HG02943 (cell line): ENCODE measurements around the gene CBLN3.
A peak's percentile ranks its signal among the peaks of the same experiment; 100 is the strongest.
"Not testable (repeated sequence)": the region's sequence is repeated elsewhere in the genome, so short reads cannot be mapped to it uniquely, and the experiment has no call there.

Source experiments
- ATAC-seq: cut with Tn5 transposase; IDR thresholded peaks from one replicate; pipeline ENCODE4 v1.9.1; 2021; ENCODE audit warnings: mild to moderate bottlenecking, low read depth, moderate library complexity; ENCODE audit not compliant: unreplicated experiment

CBLN3 gene

GRCh38 chr14:24429395-24430142 is at the start of gene CBLN3, which contains the start of gene KHNYN:
TSS of gene CBLN3 (minus strand) at chr14:24429668. CDS start at chr14:24429054, 614 bp downstream.
TSS of gene KHNYN (plus strand) at chr14:24429954. CDS start at chr14:24430731, 777 bp downstream.
- peak; percentile 75 for ATAC-seq

DNA sequence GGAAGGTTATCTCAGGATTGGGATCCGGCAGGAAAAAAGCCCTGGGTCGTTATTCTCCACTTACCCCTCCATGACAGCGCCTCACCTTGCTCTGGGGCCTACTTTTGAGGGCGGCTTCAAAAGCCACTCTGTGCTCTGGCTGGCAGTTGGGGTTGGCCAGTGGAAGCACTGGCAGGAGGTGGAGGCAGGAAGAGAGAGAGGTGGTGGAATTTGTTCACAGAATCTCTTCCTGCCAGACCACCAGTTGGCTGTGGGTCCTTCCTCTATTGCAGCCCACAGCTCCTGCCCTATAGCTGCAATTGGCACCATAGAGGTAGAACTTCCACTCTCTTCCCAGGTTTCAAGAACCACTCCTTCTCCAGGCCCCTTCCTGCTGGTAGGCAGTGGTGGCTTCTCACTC is 45.8 kb upstream of the CBLN3 start:
- no peak for ATAC-seq

GRCh38 chr14:24473211-24473610 is 43.7 kb upstream of the CBLN3 start:
- ATAC-seq: no peak

DNA sequence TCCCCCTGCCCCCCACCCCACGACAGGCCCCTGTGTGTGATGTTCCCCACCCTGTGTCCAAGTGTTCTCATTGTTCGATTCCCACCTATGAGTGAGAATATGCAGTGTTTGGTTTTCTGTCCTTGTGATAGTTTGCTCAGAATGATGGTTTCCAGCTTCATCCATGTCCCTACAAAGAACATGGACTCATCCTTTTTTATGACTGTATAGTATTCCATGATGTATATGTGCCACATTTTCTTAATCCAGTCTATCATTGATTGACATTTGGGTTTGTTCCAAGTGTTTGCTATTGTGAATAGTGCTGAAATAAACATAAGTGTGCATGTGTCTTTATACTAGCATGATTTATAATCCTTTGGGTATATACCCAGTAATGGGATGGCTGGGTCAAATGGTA is 41.0 kb upstream of the CBLN3 start:
- ATAC-seq: not testable (repeated sequence)

GRCh38 chr14:24465805-24466204 is 36.3 kb upstream of the CBLN3 start:
- no peak for ATAC-seq

GRCh38 chr14:24465368-24465767 is 35.9 kb upstream of the CBLN3 start:
- no peak for ATAC-seq

DNA sequence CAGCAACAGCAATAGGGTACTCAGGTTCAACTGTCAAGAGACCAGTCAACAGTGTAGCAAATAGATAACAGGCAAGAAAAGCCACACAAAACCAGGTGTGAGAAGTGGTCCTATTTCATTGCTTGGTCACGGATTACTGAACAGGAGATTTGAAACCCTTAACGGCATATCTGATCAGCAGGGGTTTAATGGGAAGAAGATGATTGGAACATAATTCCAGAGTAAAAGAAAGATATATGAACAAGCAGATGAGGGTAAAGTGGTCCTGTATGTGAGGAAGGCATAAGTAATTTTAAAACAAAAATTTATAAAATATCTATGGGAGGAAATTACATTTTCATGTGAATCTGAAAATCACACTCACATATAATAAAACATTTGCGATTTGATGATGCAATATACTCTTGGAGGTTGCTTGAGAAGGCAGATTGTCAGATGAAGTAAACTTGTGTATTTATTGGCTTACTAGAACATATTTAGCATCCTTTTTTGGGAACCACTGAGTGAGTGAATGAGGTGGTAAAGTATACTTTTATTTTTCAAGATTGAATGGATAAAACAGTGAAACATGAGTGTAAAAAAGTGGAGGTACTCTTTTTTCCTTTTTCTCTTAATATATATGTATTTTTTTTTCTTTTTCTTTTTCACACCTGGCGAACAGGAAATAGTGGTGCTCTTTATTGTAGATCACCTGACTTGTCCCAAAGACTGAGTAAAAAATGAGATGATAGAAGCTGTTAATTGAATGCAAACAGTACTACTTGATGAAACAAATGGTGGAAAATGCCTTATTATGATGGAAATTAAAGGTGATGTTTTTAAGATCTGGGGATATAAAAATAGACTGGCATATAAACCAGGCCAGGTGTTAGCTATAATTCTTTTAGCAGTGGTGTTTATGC is 34.7 kb upstream of the CBLN3 start:
- ATAC-seq: no peak

GRCh38 chr14:24463017-24463883 is 33.8 kb upstream of the CBLN3 start:
- ATAC-seq: no peak

DNA sequence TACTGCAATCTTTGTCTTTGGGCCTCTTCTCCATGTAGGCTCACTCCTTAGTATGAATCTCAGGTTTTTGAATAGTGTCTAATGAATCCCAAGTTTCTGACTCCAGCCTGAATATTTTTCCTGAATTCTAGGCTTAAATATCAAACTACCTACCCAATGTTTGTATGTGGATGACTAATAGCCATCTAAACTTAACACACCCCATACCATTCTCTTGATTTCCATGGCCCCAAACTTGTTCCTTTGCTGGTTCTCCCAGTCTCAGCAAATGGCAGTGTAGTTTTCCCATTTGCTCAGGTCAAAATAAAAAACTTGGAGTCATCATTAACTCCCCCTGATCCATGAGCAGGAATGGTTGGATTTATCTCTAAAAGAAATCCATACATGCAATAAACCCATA is 31.9 kb upstream of the CBLN3 start:
- no peak for ATAC-seq

GRCh38 chr14:24459331-24459730 is 29.9 kb upstream of the CBLN3 start:
- no peak for ATAC-seq

GRCh38 chr14:24458736-24459135 is 29.3 kb upstream of the CBLN3 start:
- no peak for ATAC-seq

DNA sequence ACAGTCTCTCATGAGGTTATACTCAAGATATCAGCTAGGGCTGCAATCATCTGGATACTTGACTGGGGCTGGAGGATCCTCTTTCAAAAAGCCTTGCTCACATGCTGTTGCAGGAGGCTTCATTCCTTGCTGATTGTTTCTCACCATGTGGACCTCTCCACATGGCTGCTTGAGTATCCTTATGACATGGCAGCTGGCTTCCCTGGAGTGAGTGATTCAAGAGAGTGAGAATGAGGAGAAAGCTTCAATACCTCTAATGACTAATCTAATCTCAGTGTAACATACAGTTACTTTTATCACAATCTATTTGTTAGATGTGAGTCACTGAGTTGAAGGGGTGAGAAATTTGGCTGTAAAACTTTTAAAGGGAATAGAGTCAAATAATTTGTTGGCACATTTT is 27.5 kb upstream of the CBLN3 start:
- ATAC-seq: no peak

- not testable (repeated sequence) for ATAC-seq
Measured at GRCh38 chr14:24450828-24451227, 21.4 kb upstream of the CBLN3 start.

DNA sequence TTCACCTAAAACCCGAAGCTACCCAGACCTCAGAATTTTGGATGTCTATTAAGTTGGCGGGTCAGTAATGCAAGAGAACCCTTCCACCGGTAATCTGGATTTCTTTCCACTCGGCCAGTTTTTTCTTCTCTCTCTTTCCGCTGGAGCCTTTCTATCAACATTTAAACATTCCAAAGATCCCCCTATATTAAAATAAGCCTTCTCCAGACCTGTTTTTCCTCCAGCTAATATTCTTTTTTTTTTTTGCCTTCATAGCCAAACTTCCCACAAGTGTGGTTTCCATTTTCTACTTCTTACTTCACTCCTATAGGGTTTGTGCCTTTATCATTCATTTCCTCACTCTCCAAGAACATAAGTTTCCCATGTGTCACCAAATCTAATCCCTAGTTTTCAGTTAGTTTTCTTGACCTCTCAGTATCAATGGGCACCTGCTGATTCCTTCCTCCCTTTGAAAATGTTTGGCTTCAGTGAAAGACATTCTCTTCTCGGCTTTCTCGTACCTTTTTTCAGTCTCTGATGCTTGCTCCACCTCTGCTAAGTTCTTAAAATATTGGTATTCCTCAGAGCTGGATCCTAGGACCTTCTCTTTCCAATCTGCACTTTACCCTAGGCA is 13.7 kb upstream of the CBLN3 start:
- ATAC-seq: no peak

- ATAC-seq: peak; percentile 85
Measured at GRCh38 chr14:24442240-24443052, 13.0 kb upstream of the CBLN3 start, which contains the start of gene SDR39U1. TSS of gene SDR39U1 (minus strand) at chr14:24442776. CDS start at chr14:24442769, 7 bp downstream.

GRCh38 chr14:24441904-24442239 is 12.4 kb upstream of the CBLN3 start:
- ATAC-seq: no peak

GRCh38 chr14:24441485-24441884 is 12.0 kb upstream of the CBLN3 start:
- no peak for ATAC-seq

GRCh38 chr14:24440606-24441399 is 11.3 kb upstream of the CBLN3 start:
- ATAC-seq: no peak
